ENCODE measurements around the gene COL3A1. TPM values are rescaled to one million over a fixed set of nuclear protein-coding genes. Genes with fewer than 3 reads are reported as not detected.

Gene COL3A1
- total and polyA plus RNA-seq, 9 of the 15 experiments (the other 6 are each of a cell fraction or from before 2014, with no cell fraction given): 0.01 to 0.71 (median 0.07) TPM; not detected in 2

DNA sequence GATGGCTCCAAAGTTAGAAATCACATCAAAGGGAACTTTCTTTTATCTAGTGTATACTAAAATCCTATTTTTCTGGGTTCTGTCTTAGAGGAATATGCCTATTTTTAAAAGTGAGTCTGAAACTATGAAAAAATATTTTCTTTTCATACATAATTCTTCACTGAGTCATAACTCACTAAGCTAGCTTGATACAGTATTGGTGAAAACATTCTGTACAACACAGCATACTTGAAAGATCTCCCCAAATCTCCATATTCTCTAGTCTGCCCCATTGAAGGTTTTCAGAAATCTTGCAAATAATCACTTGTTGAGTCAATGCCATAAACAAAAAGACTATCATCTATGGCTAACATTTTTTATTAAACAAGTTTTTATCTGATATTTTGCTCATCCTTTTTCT is 44.5 kb downstream of the COL3A1 start (continued):
- TF ChIP-seq, protein P1, sequence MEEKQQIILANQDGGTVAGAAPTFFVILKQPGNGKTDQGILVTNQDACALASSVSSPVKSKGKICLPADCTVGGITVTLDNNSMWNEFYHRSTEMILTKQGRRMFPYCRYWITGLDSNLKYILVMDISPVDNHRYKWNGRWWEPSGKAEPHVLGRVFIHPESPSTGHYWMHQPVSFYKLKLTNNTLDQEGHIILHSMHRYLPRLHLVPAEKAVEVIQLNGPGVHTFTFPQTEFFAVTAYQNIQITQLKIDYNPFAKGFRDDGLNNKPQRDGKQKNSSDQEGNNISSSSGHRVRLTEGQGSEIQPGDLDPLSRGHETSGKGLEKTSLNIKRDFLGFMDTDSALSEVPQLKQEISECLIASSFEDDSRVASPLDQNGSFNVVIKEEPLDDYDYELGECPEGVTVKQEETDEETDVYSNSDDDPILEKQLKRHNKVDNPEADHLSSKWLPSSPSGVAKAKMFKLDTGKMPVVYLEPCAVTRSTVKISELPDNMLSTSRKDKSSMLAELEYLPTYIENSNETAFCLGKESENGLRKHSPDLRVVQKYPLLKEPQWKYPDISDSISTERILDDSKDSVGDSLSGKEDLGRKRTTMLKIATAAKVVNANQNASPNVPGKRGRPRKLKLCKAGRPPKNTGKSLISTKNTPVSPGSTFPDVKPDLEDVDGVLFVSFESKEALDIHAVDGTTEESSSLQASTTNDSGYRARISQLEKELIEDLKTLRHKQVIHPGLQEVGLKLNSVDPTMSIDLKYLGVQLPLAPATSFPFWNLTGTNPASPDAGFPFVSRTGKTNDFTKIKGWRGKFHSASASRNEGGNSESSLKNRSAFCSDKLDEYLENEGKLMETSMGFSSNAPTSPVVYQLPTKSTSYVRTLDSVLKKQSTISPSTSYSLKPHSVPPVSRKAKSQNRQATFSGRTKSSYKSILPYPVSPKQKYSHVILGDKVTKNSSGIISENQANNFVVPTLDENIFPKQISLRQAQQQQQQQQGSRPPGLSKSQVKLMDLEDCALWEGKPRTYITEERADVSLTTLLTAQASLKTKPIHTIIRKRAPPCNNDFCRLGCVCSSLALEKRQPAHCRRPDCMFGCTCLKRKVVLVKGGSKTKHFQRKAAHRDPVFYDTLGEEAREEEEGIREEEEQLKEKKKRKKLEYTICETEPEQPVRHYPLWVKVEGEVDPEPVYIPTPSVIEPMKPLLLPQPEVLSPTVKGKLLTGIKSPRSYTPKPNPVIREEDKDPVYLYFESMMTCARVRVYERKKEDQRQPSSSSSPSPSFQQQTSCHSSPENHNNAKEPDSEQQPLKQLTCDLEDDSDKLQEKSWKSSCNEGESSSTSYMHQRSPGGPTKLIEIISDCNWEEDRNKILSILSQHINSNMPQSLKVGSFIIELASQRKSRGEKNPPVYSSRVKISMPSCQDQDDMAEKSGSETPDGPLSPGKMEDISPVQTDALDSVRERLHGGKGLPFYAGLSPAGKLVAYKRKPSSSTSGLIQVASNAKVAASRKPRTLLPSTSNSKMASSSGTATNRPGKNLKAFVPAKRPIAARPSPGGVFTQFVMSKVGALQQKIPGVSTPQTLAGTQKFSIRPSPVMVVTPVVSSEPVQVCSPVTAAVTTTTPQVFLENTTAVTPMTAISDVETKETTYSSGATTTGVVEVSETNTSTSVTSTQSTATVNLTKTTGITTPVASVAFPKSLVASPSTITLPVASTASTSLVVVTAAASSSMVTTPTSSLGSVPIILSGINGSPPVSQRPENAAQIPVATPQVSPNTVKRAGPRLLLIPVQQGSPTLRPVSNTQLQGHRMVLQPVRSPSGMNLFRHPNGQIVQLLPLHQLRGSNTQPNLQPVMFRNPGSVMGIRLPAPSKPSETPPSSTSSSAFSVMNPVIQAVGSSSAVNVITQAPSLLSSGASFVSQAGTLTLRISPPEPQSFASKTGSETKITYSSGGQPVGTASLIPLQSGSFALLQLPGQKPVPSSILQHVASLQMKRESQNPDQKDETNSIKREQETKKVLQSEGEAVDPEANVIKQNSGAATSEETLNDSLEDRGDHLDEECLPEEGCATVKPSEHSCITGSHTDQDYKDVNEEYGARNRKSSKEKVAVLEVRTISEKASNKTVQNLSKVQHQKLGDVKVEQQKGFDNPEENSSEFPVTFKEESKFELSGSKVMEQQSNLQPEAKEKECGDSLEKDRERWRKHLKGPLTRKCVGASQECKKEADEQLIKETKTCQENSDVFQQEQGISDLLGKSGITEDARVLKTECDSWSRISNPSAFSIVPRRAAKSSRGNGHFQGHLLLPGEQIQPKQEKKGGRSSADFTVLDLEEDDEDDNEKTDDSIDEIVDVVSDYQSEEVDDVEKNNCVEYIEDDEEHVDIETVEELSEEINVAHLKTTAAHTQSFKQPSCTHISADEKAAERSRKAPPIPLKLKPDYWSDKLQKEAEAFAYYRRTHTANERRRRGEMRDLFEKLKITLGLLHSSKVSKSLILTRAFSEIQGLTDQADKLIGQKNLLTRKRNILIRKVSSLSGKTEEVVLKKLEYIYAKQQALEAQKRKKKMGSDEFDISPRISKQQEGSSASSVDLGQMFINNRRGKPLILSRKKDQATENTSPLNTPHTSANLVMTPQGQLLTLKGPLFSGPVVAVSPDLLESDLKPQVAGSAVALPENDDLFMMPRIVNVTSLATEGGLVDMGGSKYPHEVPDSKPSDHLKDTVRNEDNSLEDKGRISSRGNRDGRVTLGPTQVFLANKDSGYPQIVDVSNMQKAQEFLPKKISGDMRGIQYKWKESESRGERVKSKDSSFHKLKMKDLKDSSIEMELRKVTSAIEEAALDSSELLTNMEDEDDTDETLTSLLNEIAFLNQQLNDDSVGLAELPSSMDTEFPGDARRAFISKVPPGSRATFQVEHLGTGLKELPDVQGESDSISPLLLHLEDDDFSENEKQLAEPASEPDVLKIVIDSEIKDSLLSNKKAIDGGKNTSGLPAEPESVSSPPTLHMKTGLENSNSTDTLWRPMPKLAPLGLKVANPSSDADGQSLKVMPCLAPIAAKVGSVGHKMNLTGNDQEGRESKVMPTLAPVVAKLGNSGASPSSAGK (IDR thresholded peaks at IDR 0.05): no peak
- no peak for TF ChIP-seq BRF1 (IDR thresholded peaks at IDR 0.05; ENCODE audit: borderline replicate concordance, extremely low read depth, insufficient read length)
- TF ChIP-seq L3MBTL2 (IDR thresholded peaks at IDR 0.05): no peak
- no peak for TF ChIP-seq TBP (optimal IDR thresholded peaks at IDR 0.05; ENCODE audit: low read depth, low read length)
- no peak for TF ChIP-seq CC2D1A (IDR thresholded peaks at IDR 0.05)
- no peak for TF ChIP-seq ZNF41 (CRISPR knock-in tag; conservative IDR thresholded peaks at IDR 0.05)
- no peak for TF ChIP-seq FOXK1 (CRISPR knock-in tag; IDR thresholded peaks at IDR 0.05; ENCODE audit: borderline replicate concordance)
- no peak for TF ChIP-seq ELF2 (CRISPR knock-in tag; IDR thresholded peaks at IDR 0.05)
- TF ChIP-seq, protein P2, sequence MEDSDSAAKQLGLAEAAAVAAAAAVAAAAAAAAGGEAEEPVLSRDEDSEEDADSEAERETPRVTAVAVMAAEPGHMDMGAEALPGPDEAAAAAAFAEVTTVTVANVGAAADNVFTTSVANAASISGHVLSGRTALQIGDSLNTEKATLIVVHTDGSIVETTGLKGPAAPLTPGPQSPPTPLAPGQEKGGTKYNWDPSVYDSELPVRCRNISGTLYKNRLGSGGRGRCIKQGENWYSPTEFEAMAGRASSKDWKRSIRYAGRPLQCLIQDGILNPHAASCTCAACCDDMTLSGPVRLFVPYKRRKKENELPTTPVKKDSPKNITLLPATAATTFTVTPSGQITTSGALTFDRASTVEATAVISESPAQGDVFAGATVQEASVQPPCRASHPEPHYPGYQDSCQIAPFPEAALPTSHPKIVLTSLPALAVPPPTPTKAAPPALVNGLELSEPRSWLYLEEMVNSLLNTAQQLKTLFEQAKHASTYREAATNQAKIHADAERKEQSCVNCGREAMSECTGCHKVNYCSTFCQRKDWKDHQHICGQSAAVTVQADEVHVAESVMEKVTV (CRISPR knock-in tag; IDR thresholded peaks at IDR 0.05): no peak
- TF ChIP-seq HNRNPK (IDR thresholded peaks at IDR 0.05; ENCODE audit: low read depth, low read length, poor library complexity, severe bottlenecking): no peak
- TF ChIP-seq ZNF695 (CRISPR knock-in tag; IDR thresholded peaks at IDR 0.05): no peak
- TF ChIP-seq HNRNPLL (IDR thresholded peaks at IDR 0.05; ENCODE audit: low read depth, low read length, poor library complexity, severe bottlenecking): no peak
- no peak for TF ChIP-seq ZSCAN32 (CRISPR knock-in tag; IDR thresholded peaks at IDR 0.05)
